ENCODE data around the gene PLSCR5.

DNA sequence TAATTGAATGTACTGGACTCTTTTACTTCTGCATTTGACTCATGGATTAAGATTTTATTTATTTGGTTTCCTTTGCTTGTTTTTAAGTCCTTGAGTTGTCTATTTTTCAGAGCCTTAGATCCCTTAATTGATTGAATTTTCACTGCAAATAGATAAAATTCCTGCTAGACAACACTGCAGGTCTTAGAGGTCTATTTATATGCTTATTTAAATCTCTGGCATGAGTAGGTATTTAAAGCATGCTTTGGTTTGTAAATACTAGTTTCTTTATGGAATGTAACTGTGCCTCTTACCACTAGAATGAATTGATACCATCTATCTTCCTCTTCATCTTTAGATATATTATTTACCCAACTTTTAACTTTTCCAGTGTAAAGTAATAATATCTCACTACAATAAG lies 20.0 kb downstream of the PLSCR5 start:
- TF ChIP-seq, protein P1, sequence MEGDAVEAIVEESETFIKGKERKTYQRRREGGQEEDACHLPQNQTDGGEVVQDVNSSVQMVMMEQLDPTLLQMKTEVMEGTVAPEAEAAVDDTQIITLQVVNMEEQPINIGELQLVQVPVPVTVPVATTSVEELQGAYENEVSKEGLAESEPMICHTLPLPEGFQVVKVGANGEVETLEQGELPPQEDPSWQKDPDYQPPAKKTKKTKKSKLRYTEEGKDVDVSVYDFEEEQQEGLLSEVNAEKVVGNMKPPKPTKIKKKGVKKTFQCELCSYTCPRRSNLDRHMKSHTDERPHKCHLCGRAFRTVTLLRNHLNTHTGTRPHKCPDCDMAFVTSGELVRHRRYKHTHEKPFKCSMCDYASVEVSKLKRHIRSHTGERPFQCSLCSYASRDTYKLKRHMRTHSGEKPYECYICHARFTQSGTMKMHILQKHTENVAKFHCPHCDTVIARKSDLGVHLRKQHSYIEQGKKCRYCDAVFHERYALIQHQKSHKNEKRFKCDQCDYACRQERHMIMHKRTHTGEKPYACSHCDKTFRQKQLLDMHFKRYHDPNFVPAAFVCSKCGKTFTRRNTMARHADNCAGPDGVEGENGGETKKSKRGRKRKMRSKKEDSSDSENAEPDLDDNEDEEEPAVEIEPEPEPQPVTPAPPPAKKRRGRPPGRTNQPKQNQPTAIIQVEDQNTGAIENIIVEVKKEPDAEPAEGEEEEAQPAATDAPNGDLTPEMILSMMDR (conservative IDR thresholded peaks at IDR 0.05; ENCODE audit: low read depth in 2 of 2), result no peak
- no peak for TF ChIP-seq POLR2AphosphoS5 (IDR thresholded peaks at IDR 0.05; ENCODE audit: low read depth)
- no peak for TF ChIP-seq EZH2 (IDR thresholded peaks at IDR 0.05; ENCODE audit: low read depth, unreplicated experiment)
- TF ChIP-seq JUNB (IDR thresholded peaks at IDR 0.05; ENCODE audit: unreplicated experiment), result no peak
- no peak for TF ChIP-seq EZH2phosphoT487 (IDR thresholded peaks at IDR 0.05; ENCODE audit: unreplicated experiment)
- TF ChIP-seq, protein P2, sequence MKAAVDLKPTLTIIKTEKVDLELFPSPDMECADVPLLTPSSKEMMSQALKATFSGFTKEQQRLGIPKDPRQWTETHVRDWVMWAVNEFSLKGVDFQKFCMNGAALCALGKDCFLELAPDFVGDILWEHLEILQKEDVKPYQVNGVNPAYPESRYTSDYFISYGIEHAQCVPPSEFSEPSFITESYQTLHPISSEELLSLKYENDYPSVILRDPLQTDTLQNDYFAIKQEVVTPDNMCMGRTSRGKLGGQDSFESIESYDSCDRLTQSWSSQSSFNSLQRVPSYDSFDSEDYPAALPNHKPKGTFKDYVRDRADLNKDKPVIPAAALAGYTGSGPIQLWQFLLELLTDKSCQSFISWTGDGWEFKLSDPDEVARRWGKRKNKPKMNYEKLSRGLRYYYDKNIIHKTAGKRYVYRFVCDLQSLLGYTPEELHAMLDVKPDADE (IDR thresholded peaks at IDR 0.05), result no peak
- TF ChIP-seq CREB1 (CRISPR knock-in tag; IDR thresholded peaks at IDR 0.05; ENCODE audit: low read depth), result no peak
- TF ChIP-seq, protein P3, sequence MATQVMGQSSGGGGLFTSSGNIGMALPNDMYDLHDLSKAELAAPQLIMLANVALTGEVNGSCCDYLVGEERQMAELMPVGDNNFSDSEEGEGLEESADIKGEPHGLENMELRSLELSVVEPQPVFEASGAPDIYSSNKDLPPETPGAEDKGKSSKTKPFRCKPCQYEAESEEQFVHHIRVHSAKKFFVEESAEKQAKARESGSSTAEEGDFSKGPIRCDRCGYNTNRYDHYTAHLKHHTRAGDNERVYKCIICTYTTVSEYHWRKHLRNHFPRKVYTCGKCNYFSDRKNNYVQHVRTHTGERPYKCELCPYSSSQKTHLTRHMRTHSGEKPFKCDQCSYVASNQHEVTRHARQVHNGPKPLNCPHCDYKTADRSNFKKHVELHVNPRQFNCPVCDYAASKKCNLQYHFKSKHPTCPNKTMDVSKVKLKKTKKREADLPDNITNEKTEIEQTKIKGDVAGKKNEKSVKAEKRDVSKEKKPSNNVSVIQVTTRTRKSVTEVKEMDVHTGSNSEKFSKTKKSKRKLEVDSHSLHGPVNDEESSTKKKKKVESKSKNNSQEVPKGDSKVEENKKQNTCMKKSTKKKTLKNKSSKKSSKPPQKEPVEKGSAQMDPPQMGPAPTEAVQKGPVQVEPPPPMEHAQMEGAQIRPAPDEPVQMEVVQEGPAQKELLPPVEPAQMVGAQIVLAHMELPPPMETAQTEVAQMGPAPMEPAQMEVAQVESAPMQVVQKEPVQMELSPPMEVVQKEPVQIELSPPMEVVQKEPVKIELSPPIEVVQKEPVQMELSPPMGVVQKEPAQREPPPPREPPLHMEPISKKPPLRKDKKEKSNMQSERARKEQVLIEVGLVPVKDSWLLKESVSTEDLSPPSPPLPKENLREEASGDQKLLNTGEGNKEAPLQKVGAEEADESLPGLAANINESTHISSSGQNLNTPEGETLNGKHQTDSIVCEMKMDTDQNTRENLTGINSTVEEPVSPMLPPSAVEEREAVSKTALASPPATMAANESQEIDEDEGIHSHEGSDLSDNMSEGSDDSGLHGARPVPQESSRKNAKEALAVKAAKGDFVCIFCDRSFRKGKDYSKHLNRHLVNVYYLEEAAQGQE (IDR thresholded peaks at IDR 0.05; ENCODE audit: unreplicated experiment), result no peak
- TF ChIP-seq NANOG (IDR thresholded peaks at IDR 0.05; ENCODE audit: borderline replicate concordance), result no peak
- no peak for TF ChIP-seq ZNF462 (CRISPR knock-in tag; IDR thresholded peaks at IDR 0.05)
- TF ChIP-seq ZNF114 (CRISPR knock-in tag; IDR thresholded peaks at IDR 0.05), result no peak
- no peak for TF ChIP-seq ZNF331 (CRISPR knock-in tag; IDR thresholded peaks at IDR 0.05; ENCODE audit: low read depth)

Data from GM23338 (cell line).